GM10248 (cell line): ENCODE data around the gene TMEM108.

Experiments
- CTCF ChIA-PET: fragments of 300-600 bp; sonication (Branson Sonifier 250); formaldehyde crosslinking; extraction: SDS; loops from one replicate; lab custom pipeline; 2021; ENCODE audit warnings: antibody characterized with exemption; lab: Yijun Ruan, JAX
- POLR2A ChIA-PET: fragments of 350-650 bp; sonication (Branson Sonifier 250); formaldehyde crosslinking; extraction: SDS; loops from one replicate; lab custom pipeline; 2020; ENCODE audit warnings: antibody characterized with exemption; lab: Yijun Ruan, JAX
- DNase-seq: peaks from one replicate; pipeline ENCODE4 v3.0.0; 2012; ENCODE audit errors: extremely low spot score
- CTCF ChIP-seq: IDR thresholded peaks from 2 replicates; pipeline ENCODE4 v1.5.1; 2012; ENCODE audit warnings: mild to moderate bottlenecking, low read depth; ENCODE audit errors: extremely low read depth, missing control alignments, control extremely low read depth

TMEM108 gene

GRCh38 chr3:133191818-133192217 is 153.6 kb downstream of the TMEM108 start:
- no peak for TF ChIP-seq CTCF
- POLR2A ChIA-PET, result no interaction called here
- no peak for DNase-seq
- CTCF ChIA-PET, result interaction anchor here (1.2 kb wide), 1 partner anchor 45 kb away, joined by 3 read pairs; no protein-coding TSS in a partner anchor

- no peak for DNase-seq
- TF ChIP-seq CTCF, result no peak
Measured at GRCh38 chr3:133192363-133192945, 154.3 kb downstream of the TMEM108 start.

GRCh38 chr3:133192967-133193366 is 154.8 kb downstream of the TMEM108 start:
- DNase-seq, result no peak
- TF ChIP-seq CTCF, result no peak
- POLR2A ChIA-PET, result no interaction called here
- CTCF ChIA-PET, result interaction anchor here (1.2 kb wide), 1 partner anchor 44 kb away, joined by 3 read pairs; no protein-coding TSS in a partner anchor

More at GRCh38 chr3:133192363-133192945, 154.3 kb downstream of the TMEM108 start:
- POLR2A ChIA-PET, result no interaction called here
- CTCF ChIA-PET, result interaction anchor here (1.2 kb wide), 1 partner anchor 45 kb away, joined by 3 read pairs; no protein-coding TSS in a partner anchor

GRCh38 chr3:133196527-133196926 is 158.3 kb downstream of the TMEM108 start:
- POLR2A ChIA-PET, result no interaction called here
- no peak for DNase-seq
- CTCF ChIA-PET, result interaction anchor here (1.2 kb wide), 1 partner anchor 35 kb away, joined by 3 read pairs; no protein-coding TSS in a partner anchor
- TF ChIP-seq CTCF, result no peak

- no peak for DNase-seq
- POLR2A ChIA-PET, result no interaction called here
- CTCF ChIA-PET, result no interaction called here
- no peak for TF ChIP-seq CTCF
Measured at GRCh38 chr3:133197619-133198018, 159.4 kb downstream of the TMEM108 start.

- CTCF ChIA-PET, result interaction anchor here (1.9 kb wide), 1 partner anchor 48 kb away, joined by 4 read pairs; no protein-coding TSS in a partner anchor
- no peak for TF ChIP-seq CTCF
- DNase-seq, result no peak
- POLR2A ChIA-PET, result no interaction called here
Measured at GRCh38 chr3:133206921-133207320, 168.7 kb downstream of the TMEM108 start.
